Measurements from ENCODE around the gene ASF1B.

The ASF1B gene

DNA sequence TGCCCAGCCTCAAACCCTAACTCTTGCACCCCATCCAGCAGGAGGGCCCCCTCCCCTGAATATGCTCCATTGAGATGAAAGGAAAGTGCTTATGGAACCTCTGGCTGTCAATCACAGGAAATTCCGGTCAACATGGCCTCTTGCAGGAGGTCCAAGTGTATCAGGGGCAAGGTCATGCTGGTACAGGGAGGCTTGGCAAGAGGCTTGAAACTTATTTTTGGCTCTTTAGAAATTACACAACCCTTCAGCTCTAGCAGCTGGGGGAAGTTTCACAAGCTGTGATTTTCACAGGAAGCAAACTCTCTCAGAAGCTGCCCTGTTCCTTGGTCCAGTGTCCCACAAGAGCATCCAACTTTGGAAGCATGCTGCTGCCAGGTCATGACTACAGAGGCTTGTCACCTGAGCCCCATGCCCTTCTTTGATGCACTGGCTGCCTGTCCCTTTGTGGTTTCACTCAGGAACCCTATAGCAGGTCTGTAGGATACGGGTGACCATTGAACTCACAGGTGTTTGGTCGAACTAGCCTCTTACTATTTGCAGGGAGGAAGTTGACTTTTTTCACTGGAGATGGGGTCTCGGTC, 8.4 kb downstream of the ASF1B start:
- no peak for DNase-seq

DNA sequence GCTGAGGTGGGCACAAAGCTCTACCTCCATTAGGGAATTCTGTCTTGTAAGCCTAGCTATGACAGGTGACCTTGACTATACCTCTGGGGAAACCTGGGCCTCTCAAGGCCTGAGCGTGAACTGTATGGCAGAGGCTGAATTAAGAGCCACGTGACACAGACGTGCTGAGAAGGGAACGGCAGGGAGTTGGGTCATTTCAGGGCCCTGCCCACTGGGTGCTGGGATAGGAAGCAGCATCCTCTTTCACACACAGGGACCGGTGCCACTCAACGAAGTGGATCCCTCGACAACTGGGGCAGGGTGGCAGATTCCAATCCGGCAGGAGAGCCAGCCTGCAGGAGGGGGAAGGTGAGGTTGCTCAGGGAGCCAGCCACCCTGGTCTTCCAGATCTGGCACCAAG, 9.2 kb downstream of the ASF1B start:
- no peak for DNase-seq

DNA sequence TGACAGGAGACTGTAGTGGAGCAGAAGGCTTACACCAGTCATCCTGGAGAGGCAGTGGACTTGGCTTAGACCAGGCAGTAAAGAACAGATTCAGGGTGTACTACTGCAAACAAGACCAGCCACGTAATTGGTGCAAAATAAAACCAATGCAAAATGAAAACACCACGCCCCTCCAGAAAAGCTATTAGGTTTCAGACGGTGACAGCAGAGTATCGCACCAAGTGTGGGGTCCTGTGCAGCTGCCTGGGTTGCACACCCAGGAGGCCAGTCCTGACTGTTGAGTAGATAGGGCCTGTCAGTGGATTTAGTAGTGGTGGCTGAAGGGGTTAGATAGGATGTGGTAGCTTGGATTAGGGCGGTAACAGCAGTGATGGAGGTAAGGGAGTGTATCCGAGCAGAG, 13.5 kb downstream of the ASF1B start:
- DNase-seq = no peak

DNA sequence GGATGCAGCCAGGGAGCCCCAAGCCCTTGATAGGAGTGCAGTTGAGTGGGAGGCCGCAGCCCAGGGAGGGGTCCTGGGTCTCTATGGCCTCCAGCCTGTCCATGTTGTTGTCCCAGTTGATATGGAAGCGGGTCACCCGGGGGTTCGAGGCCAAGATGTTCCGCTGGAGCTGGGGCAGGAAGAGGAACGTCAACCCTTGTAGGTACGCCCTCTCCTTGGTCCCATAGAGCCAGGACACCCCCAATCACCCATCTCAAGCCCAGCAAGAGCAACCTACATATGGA, 15.9 kb downstream of the ASF1B start:
- no peak for DNase-seq

DNA sequence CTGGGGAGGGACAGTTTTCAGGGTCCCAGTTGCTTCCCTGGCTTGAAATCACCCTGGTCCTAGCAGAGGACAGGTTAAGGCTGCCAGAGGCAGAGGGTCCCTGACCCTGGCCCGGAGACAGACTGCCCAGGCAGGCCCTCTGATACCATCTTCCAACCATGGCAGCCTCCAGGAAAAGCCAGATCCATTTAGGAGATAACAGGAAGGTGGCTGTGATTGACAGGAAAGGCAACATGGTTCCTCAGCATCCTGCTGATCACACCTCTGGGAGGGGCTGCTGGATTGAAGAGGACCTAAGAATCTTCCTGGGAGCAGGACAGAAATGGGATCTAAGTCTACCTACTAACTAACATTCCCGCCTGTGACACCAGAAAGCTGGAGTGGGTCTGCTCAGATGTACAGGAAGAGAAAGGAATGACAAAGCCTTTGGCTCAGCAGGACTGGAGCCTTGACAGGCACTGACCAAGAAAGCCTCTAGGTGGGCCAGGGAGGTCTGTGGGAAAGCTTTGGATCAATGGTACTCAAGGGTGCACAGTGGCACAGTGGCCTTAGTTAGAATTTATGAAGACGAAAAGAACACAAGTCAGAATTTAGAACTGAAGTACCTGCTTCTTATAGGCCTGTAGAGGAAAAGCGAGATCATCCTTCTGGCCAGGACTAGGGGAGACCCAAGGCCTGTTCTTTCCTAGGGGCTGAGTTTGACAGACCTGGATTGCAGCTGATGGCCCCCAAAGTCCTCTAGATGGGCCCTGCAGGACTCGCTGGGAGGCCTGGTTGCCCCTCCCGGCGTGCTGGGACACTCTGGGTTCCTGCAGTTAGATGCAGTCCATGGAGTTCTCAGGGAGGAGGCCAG, 16.5 kb downstream of the ASF1B start:
- DNase-seq = no peak

DNA sequence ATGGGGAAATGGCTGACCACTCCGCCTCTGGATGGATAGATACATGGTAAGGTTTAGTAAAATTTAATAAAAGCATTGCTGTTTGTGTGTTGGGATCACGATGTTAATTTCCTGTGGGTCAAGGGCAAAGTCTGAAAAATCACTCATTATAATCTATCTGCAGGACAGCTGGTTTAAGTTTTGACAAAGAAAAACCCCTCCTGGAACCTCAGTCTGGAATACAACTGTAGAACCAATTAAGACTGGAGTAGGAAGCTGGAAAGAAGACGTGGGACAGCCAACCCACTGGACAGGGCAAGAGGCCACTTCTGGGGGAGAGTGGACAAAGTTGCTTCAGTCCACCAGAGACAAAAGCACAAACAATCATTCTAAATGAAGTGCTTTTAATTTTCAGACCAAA, 17.2 kb downstream of the ASF1B start:
- no peak for DNase-seq

DNA sequence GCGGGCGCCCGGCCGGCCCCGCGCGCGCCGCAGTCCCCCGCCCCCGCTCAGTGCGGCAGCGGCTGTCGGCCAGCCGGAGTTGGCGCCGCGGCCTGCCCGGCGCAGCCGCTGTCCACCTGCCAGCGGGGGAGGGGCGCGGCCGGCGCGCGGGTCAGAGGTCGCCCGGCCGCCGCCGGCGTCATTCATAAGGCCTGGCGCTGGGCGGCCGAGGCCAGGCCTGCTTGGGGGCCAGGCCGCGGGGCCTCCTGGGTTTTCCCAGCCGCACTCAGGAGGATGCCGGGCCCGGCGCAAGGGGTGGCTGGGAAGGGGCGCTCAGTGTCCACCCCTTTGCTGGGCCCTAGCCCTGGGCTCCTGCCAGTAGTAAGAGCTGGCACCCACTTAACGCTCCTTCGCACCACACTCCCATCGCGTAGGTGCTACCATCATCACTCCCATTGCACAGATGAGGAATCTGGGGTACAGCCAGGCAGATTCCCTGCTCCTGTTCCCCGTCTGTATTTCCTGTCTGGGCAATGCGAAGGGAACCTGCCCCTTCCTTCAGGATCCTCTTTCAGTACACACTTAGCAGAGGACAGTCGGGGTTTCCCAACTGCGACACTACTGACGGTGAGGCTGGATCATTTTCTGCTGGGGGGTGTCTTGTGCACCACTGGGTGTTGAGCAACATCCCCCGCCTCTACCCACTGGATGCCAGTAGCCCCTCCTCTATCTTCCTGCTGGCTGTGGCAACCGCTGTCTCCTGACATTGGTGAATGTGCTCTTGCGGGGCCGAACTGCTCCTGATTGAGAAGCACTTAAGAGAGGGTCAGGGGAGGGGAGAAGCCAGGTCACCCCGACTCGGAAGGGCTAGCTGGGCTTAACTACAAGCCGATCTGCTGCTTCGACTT, 18.0 kb downstream of the ASF1B start:
- no peak for DNase-seq

DNA sequence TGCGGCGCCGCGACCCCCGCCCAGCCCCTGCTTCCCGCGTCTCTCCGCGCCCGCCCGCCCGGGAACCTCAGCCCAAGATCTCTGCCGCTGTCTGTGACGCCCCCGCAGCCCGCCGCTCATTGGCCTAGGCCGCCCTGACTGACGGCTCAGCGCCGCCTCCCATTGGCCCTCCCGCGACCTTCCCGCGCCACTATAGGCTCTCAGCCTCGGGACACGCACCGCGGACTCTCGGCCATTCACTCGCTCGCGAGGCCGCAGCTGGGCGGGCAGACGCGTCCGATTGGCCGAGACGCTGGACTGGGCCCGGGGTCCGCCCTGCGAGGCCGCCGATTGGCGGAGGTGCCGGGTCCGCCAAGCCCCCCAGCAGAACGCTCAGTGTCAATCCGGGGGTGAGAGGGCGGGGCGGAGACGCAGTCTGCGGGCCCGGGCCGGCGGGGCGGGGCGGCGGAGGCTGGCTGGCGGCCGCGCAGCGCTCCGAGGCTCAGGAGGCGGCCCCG, 18.7 kb downstream of the ASF1B start, which contains the start of gene PRKACA:
PRKACA (minus strand) TSS at position 95 of the 497 bp plus-strand sequence. CDS start 215 bp downstream, outside the sequence.
- peak; percentile 98 for DNase-seq

DNA sequence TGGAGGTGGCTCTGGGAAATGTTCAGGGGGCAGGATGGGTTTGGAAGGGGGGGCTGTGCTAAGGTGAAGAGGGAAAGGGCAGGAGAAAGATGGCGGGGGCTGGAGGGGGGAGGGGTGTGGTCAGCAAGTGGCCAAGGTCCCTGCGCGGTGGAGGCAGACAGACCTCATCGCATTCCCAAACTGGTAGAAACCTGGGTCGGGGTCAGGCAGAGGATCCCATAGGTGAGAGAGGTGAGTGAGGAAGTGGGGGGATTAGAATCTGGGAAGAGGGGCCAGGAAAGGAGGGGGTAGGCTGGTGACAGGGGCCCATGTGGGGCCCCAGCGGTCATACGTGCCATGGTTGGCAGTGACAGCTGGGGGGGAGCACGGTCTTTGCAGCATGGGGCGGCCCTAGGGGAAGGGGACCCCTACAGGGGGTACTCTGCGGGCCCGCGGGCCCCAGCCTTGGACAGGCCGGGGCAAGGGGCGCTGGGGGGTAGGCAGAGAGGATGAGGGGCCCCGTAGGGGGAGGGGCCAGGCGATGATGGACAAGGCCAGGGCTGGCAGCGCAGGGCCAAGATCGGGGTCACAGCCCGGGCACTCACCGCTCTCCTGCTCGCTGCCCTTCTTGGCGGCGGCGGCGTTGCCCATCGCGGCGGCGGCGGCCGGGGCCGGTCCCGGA, 19.3 kb downstream of the ASF1B start:
- DNase-seq = no peak

DNA sequence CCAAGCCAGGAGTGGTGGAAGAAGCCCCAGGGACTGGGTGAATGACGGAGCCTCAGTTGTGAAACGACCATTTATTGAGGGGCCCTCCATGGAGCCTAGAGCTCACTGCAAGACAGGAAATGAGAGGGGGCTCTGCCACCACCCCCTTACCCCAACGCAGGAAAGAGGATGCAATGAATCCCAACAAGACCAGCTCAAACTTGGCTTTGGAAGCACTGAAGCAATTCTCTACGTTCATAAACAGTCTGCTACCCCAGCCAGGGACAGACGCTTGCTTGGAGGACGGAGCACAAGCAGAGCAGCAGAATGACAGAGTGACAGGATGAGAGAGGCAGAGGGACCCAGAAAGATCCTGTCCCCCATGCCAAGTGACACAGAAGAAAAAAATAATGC, 19.9 kb downstream of the ASF1B start:
- DNase-seq = no peak

DNA sequence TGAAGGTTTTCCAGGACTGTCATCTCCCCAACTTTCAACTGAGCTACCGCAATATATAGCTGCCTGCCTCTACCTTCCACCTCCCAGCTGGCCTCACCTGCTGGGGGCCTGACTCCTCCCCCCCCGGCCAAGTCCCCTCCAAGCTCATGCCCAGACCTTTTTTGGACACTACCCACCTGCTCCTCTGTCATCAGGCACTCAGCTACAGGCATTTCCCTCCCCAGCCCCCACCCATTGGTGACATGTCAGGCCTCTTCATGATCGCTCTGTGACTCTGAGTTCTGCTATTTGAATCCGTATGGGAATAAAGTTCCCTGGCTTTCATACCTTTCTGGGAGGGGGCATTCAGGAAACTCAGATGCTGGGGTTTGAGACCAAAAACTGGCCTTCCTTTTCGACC, 20.6 kb downstream of the ASF1B start:
- no peak for DNase-seq

DNA sequence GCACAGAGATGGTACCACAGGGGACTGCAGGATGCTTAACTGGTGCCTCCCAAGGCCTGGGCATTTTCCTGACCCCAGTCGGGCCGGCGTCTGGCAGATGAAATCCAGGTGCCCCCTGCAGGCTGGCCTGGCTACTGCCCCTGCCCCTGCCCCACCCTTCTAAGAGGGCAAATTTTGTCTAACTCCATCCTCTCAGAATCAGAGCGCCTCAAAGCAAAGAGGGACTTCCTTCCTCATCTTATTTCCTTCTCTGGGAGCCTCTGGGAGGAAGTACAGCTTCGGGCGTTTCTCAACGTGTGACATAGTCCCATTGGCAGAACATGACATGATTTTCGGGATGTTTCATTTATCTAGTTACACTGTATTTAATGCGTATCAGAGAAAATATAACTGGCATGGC, 21.5 kb downstream of the ASF1B start:
- no peak for DNase-seq

DNA sequence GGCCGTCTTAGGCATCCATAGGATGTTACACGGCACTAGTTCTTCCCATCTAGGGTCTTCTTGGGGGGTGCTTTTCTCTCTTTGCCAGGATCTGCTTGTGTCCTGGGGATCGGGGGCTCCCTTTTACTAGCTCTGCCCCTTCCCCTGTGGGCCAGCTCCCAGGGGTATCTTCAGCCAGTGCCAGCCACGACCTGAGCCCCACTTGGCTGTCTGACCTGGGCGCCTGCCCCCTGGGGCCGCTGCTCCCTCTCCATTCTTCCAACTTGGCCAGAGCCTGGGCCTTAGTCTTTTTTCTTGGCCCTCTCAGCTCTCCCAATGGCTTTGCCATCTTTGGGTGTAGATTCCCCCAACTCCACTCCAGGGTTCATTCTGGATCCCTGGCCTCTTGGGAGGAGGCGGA, 21.9 kb downstream of the ASF1B start:
- no peak for DNase-seq

DNA sequence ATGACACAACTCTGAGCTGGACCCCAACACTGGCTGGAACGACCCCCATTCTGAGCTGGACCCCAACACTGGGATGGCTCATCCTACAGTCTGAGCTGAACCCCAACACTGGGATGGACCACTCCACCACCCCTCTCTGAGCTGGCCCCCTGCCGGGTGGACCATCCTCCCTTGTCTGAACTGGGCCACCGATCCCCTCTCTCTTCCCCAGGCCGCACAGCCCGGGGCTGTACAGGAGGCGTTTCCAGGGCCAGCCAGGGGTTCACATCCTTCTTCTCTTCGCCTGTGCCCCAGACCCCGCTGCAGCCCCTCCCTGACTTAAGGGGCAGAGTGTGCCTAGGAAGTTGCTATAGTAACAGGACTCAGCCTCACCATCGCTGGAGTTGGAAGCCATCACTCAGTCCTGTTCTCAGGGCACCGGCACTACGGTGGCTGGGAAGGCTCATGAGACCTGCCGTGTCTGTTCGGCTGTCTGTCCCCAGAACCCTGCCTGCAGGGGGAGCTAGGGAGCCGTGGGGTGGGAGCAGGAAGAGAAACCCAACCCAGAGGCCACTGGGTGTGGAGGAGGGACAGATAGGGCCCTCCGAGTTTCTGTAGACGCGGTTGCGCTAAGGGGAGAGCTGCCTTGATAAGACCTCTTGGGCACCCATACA, 22.5 kb downstream of the ASF1B start:
- no peak for DNase-seq

DNA sequence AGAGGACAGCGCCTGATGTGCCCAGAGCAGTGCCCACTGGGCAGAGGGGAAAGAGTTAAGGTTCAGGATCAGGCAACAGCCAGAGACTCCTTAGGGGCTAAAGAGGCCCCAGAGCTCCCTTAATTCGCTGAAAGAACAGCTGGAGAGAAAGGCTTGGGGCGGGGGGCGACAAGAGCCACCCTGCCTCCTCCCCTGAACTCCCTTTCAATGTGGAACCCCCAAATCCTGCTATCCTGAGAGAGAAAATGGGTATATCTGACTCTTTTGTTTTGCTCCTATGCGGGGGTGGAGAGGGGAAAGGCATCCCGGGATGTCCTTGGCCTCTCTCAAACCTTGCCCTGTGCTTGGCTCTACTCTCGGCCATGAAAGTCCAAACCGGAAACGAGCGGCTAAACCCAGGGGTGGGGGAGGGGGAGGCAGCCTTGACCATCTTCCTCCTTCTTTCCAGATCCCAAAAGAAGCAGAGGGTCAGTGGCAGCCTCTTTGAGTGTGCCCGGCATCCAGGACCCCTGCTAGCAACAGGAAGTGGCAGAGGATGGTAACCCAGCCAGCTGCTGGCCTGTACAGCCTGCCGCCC, 23.5 kb downstream of the ASF1B start:
- no peak for DNase-seq

DNA sequence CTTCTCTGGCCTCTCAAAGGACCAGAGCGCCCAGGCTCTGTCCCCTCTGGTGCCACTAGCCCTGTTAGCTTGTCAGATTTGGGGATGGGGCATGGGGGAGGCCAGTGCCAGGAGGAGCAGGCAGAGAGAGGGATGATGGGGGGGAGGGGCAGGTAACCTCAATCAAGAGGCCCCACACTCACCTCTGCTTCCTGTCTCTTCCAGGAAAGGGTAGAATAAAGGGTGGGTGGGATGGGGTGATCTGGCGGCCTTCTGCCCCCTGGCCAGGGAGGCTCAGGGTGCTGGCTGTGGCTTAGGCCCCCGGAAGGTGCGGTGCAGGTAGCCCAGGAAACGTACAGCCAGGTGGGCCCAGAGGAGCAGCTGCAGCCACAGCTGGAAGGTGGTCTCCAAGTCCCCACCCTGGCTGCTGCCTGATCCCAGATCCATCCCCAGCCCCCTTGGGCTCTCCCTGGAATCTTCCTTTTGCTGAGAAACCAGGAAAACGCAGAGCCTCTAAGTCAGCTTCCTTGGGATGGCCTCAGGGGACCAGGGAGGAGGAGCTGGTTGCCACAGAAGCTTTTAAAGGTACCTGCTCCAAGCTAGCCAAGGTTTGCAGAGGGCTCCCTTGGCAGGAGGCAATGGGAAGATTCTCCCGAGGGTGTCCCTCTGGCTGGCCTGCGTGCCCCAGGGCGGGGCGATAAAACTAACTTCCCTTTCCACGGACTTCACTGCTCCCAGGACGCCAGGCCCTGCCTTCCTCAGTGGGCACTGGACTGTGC, 24.2 kb downstream of the ASF1B start:
- no peak for DNase-seq

DNA sequence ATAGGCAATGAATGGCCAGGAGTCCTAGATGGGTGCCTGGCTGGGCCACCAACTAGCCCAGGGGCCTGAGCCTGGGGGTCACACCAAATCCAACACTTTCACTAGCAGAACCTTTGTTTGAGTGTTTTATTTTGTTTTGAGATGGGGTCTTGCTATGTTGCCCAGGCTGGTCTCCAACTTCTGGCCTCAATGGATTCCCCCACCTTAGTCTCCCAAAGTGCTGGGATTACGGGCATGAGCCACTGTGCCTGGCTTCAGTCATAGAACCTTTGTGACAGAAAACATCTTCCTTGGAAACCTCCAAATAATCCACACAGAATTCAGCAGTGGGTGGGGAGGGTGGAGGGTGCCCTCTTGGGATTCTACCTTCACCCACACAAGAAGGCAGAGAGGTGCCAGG, 24.9 kb downstream of the ASF1B start:
- no peak for DNase-seq

DNA sequence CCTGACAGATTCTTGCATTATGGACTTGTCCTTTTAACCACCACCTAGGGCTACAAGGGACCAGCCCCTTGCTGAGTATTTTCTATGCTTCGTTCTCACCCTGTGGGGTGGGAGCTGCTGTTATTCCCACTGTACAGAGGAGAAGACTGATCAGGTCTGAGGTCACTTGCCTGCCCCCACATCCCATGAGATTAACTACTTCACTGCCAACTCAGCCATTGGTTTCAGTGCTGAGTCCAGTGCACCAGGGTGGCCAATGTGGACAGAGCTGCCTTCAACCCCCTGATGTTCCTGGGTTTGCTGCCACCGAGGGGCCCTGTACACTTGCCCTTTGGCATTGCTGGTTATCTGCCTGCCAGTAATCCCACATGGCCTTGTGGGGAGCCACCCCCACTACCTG, 25.7 kb downstream of the ASF1B start:
- no peak for DNase-seq

DNA sequence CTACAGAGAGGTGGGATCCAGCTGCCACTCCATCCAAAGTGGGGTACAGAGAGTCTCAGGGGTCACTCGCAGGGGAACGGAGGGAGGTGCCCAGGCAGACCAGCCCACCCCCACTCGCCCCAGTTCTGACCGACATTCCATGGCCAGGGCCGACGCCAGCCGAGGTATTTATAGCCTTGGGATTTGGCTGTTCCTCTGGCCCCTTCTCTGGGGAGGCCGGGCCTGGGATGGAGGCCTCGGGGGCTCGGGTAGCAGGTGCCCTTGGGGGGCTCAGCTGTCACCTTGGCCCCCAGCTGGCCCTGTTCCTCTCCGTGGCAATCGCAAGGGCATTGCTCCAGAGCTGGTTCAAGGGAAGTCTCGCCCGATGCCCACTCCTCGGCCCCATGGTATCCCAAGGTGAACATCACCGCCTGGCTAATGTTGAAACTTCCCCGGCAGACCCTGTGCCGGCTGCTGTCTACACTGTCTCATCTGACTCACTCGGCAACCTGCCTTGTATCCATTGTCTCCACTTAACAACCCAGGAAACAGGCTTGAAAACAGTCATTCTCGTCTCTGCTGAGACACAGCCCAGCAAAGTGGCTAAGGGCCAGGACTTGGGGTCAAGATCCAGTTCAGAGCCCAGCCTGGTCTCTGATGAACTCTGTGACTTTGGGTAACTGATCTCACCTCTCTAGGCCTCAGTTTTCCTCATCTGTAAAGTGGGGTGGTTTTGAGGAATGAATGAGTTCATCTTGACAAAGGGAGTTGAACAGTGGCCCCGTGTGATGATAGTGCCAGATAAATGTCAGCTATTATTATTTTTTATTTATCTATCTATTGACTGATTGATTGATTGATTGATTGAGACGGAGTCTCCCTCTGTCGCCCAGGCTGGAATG, 28.6 kb downstream of the ASF1B start:
- DNase-seq = no peak

DNA sequence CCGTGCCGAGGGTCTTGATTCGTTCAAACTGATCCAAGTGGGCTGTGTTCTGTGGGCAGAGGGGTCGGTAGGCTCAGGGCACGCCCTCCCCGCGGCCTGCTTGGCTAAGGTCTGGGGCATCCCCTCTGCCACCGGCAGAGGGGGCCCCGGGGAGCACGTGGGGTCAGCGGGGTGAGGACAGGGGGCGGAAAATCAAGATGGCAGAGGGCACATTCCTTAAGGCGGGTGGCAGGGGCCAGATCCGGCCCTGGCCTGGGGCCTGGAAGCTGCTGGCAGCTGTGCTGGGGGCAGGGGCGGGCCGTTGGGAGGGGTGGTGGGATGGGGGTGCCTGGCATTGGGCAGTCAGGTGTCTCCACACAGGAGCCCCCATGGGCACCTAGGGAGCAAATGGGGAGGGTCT, 29.5 kb downstream of the ASF1B start:
- no peak for DNase-seq

Data from amniotic stem cell (primary cell).